NCI-H460 (cell line): Measurements from ENCODE around the gene RBMS1. TPM values are rescaled to one million over a fixed set of nuclear protein-coding genes. Genes with fewer than 3 reads are reported as not detected.
A peak's percentile ranks its signal among the peaks of the same experiment; 100 is the strongest.

Source experiments
- DNase-seq: peaks from one replicate; pipeline ENCODE4 v3.0.0-alpha.2; 2016; ENCODE audit warnings: low read depth; ENCODE audit errors: extremely low read depth
- polyA plus RNA-seq: library from polyadenylated mRNA; depleted of rRNA; stranded (reverse); fragments of >200 nt; gene quantifications from 2 replicates; pipeline ENCODE4 v1.2.3, GENCODE V29; 2014; cell fraction: nucleus; rRNA removed
- total RNA-seq: library from RNA; depleted of rRNA; stranded (reverse); fragments of >200 nt; shearing (Covaris generic); gene quantifications from 2 replicates; pipeline ENCODE4 v1.2.3, GENCODE V29; 2014; rRNA removed

The RBMS1 gene
- 41.1 and 45.9 TPM in 2 replicates for total RNA-seq
- polyA plus RNA-seq: 31.9 and 54.3 TPM in 2 replicates

GRCh38 chr2:160493227-160494028, at the start of gene RBMS1:
Gene RBMS1 (minus strand): TSS chr2:160493807. CDS start chr2:160493363, 444 bp downstream.
- DNase-seq: peak; percentile 23

GRCh38 chr2:160541745-160542144, 48.1 kb upstream of the RBMS1 start:
- DNase-seq: no peak

GRCh38 chr2:160538559-160539355, 45.1 kb upstream of the RBMS1 start:
- no peak for DNase-seq

GRCh38 chr2:160538115-160538514, 44.5 kb upstream of the RBMS1 start:
- no peak for DNase-seq

GRCh38 chr2:160534996-160535395, 41.4 kb upstream of the RBMS1 start:
- no peak for DNase-seq

- no peak for DNase-seq
Observed at GRCh38 chr2:160534249-160534648, 40.6 kb upstream of the RBMS1 start.

GRCh38 chr2:160533482-160533881, 39.9 kb upstream of the RBMS1 start:
- DNase-seq: no peak

GRCh38 chr2:160532388-160532787, 38.8 kb upstream of the RBMS1 start:
- no peak for DNase-seq

GRCh38 chr2:160522951-160523710, 29.5 kb upstream of the RBMS1 start:
- no peak for DNase-seq

- DNase-seq: no peak
Observed at GRCh38 chr2:160517731-160518130, 24.1 kb upstream of the RBMS1 start.

GRCh38 chr2:160516547-160517365, 23.1 kb upstream of the RBMS1 start:
- DNase-seq: no peak

GRCh38 chr2:160515120-160515519, 21.5 kb upstream of the RBMS1 start:
- no peak for DNase-seq

GRCh38 chr2:160513120-160513519, 19.5 kb upstream of the RBMS1 start:
- no peak for DNase-seq

GRCh38 chr2:160512491-160512890, 18.9 kb upstream of the RBMS1 start:
- no peak for DNase-seq

GRCh38 chr2:160510617-160511016, 17.0 kb upstream of the RBMS1 start:
- DNase-seq: no peak

GRCh38 chr2:160509016-160509415, 15.4 kb upstream of the RBMS1 start:
- no peak for DNase-seq

- no peak for DNase-seq
Observed at GRCh38 chr2:160507464-160507863, 13.9 kb upstream of the RBMS1 start.

- DNase-seq: no peak
Observed at GRCh38 chr2:160507046-160507407, 13.4 kb upstream of the RBMS1 start.

GRCh38 chr2:160506371-160507045, 12.9 kb upstream of the RBMS1 start:
- DNase-seq: no peak

- no peak for DNase-seq
Observed at GRCh38 chr2:160505256-160505655, 11.6 kb upstream of the RBMS1 start.
